Thoracic aorta (tissue), 2 donors: ENCODE data around the gene CHST8. TPM values are rescaled to one million over a fixed set of nuclear protein-coding genes. Genes with fewer than 3 reads are reported as not detected.

Source experiments
- ATAC-seq: fragments of 150-250 bp; one replicate; pipeline ENCODE4 v1.8.0; 2017; ENCODE audit warnings: low read depth; ENCODE audit not compliant: insufficient number of reproducible peaks, low FRiP score
- DNase-seq: peaks from one replicate; pipeline ENCODE4 v3.0.0-alpha.2; 2020; ENCODE audit warnings: low spot score
- H3K27ac ChIP-seq, 2 donors: fragments of 200-600 bp; sonication (generic); 1 replicate in 1 of 2; 2 replicates in 1 of 2; pipeline ENCODE4 v1.5.1; 2016; ENCODE audit warnings: mild to moderate bottlenecking in 2 of 2, moderate library complexity in 2 of 2
- H3K27me3 ChIP-seq: fragments of 200-600 bp; sonication (generic); replicated peaks from 2 replicates; pipeline ENCODE4 v1.6.0; 2016; ENCODE audit warnings: mild to moderate bottlenecking; ENCODE audit not compliant: insufficient read depth
- H3K36me3 ChIP-seq: fragments of 200-600 bp; sonication (generic); one replicate; pipeline ENCODE4 v1.5.1; 2016
- H3K4me1 ChIP-seq, 2 donors: fragments of 200-600 bp; sonication (generic); 1 replicate in 1 of 2; 2 replicates in 1 of 2; pipeline versions ENCODE4 v1.5.1 to v1.6.0; 2016; ENCODE audit warnings: low read depth in 2 of 2, mild to moderate bottlenecking in 1 of 2; ENCODE audit not compliant: control insufficient read depth in 1 of 2
- H3K4me3 ChIP-seq: fragments of 200-600 bp; sonication (generic); 2 replicates; pipeline ENCODE4 v1.5.1; 2016; ENCODE audit warnings: mild to moderate bottlenecking
- H3K9me3 ChIP-seq: fragments of 200-600 bp; sonication (generic); 2 replicates; pipeline ENCODE4 v1.5.1; 2016
- CTCF ChIP-seq: fragments of 200-600 bp; sonication (generic); IDR thresholded peaks from one replicate; pipeline ENCODE4 v1.5.1; 2019; ENCODE audit warnings: antibody characterized with exemption
- total RNA-seq, 2 donors: library from RNA; depleted of rRNA; stranded (reverse); fragments of >200 nt; gene quantifications; one replicate each; pipeline versions ENCODE4 v1.1.0 to v1.2.3, GENCODE V29; 2016

Gene CHST8
- total RNA-seq, 2 donors from 2014 or later, result 0.28 TPM; not detected in 1

- Histone ChIP-seq H3K36me3 (no peaks in the 10 kb centered on the region), H3K27me3 (no peaks in the 10 kb centered on the region), H3K4me1 (peaks cover 0 to 6% of the 10 kb centered on the region in 2 donors), H3K27ac (no peak overlapping the region), H3K4me3 (no peak overlapping the region), H3K9me3 (no peaks in the 10 kb centered on the region)
- no peak for TF ChIP-seq CTCF
- DNase-seq (no peak), ATAC-seq (no peak)
These were observed 115.0 kb downstream of the CHST8 start for GRCh38 chr19:33736787-33737186.

DNA sequence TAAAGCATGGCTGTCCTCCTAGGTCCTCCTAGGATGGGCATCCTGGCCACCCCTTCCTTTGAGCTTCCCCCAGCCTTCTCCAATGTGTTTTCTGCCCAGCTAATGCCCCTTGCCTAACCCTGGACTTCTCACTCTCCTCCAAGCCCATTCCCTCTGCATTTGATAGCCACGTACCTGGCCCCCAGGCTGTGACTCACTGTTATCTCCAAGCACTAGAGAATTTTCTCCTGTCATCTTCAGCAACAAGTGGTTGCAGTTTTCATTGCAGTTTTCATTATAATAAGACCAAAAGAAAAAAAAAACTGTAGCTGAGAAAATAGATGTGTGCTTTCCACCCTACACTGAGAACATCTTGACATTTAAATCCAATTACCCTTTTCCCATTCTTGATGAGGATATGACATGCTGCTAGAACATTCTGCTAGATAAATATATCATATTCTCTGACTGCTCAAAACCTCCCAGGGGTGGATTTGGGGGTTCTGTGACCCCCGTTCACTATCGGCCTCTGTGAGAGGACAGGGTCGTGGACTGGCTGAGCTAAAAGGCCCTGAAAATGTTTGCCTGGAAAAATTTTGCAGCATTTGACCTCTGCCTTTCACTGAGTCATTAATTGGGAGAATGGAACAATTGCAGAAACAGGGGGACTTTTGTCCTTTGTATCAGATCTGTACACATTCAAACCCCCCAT, 116.1 kb downstream of the CHST8 start:
- no peak for TF ChIP-seq CTCF
- no peaks in the 10 kb centered on the region for H3K9me3 ChIP-seq
- peaks cover 0 to 6% of the 10 kb centered on the region in 2 donors for H3K4me1 ChIP-seq
- H3K36me3 ChIP-seq, result no peaks in the 10 kb centered on the region
- ATAC-seq (no peak), DNase-seq (no peak)
- no peaks in the 10 kb centered on the region for H3K27me3 ChIP-seq
- H3K27ac ChIP-seq, result no peak overlapping the region
- no peak overlapping the region for H3K4me3 ChIP-seq

DNA sequence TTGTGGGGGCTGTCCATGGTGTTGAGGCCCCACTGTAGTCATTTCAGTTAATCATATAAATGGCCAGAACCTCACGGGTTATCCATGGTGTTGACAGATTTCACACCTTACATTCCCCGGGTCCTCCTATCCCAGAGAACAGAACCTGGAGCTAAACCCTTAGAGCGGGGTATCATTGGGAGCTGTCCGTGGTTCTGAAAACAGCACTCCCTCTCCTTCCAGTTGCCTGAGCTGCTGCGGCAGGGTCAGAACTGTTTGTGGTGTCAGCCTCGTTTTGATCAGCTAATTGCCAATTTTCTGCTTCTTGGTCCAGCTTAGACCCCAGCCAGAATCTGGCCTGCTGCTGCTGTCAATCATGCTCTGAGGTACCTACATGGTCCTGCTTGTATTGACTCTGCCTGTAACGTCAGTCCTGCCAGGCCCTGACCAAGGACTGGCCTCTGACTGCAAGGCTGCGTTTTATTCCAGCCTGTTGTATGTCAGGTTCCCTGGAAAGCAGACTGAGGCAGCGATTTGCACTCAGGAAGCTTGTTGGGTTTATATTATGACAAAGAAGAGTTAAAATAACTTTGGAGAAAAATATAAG, 119.2 kb downstream of the CHST8 start:
- Histone ChIP-seq H3K36me3 (no peaks in the 10 kb centered on the region), H3K4me3 (no peak overlapping the region), H3K9me3 (no peaks in the 10 kb centered on the region), H3K27ac (no peak overlapping the region), H3K4me1 (no peaks in the 10 kb centered on the region), H3K27me3 (no peaks in the 10 kb centered on the region)
- DNase-seq (no peak), ATAC-seq (no peak)
- no peak for TF ChIP-seq CTCF

DNA sequence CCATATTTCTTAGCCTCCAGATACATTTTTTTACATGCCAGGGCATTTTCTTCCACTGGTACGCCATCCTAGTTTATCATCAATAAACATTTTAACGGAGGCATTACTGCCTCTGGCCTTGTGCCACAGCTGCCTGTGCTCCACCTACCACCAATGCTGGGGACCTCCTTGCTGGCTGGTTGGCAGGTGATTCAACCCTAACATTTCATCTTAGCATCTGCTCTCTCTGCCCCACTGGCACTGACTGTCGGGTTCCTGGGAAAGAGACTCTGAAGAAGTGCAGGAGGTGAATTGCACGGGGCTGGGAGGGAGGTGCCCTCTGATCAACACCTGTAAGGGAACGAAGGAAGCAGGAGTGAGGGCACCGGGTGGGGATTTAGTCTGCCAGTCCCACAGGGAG, 123.5 kb downstream of the CHST8 start:
- no peaks in the 10 kb centered on the region for H3K27me3 ChIP-seq
- H3K27ac ChIP-seq, result no peak overlapping the region
- no peaks in the 10 kb centered on the region for H3K36me3 ChIP-seq
- no peak for DNase-seq
- no peak for ATAC-seq
- no peak overlapping the region for H3K4me3 ChIP-seq
- no peak for TF ChIP-seq CTCF
- no peaks in the 10 kb centered on the region for H3K9me3 ChIP-seq
- H3K4me1 ChIP-seq, result no peaks in the 10 kb centered on the region

DNA sequence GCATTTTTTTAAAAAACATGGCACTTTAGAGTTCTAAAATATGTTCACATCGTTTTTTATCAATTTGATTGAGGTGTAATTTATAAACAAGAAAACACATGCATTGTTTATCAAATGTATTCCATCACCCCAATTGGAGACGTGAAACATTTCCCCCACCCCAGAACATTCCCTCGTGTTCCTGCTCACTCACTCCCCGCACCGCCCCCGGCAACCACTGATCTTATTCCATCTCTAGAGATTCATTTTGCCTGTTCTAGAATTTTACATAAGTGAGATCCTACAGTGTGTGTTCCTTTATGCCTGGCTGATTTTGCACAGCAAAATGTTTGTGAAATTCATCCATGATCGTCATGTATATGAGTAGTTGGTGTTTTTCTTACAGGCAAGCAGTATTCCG, 124.4 kb downstream of the CHST8 start:
- no peak for ATAC-seq
- Histone ChIP-seq H3K27ac (no peak overlapping the region), H3K4me1 (no peaks in the 10 kb centered on the region), H3K9me3 (no peaks in the 10 kb centered on the region), H3K4me3 (no peak overlapping the region), H3K36me3 (no peaks in the 10 kb centered on the region), H3K27me3 (no peaks in the 10 kb centered on the region)
- no peak for TF ChIP-seq CTCF
- no peak for DNase-seq
